Measurements from ENCODE around the gene STAT3. TPM values are rescaled to one million over a fixed set of nuclear protein-coding genes. Genes with fewer than 3 reads are reported as not detected.
A peak's percentile ranks its signal among the peaks of the same experiment; 100 is the strongest.
"Not testable (repeated sequence)": the region's sequence is repeated elsewhere in the genome, so short reads cannot be mapped to it uniquely, and the experiment has no call there.

The STAT3 gene
- total and polyA plus RNA-seq, 9 of the 15 experiments (the other 6 are each of a cell fraction or from before 2014, with no cell fraction given) = 90.0 to 179 (median 114) TPM

- H3K27me3 ChIP-seq (ENCODE audit: control insufficient read depth in 2 of 2, insufficient read depth in 2 of 2, low read length in 2 of 2); CTCF ChIA-PET (ENCODE audit: low intra/inter-chr PET ratio); BruUV-seq (replicated peaks); DNase-seq (ENCODE audit: extremely low read depth in 1 of 4, low spot score in 3 of 4); in situ Hi-C loops (cut with MboI); ATAC-seq; H3K9me1 ChIP-seq (ENCODE audit: control insufficient read depth, insufficient read depth, low read length); H2AFZ ChIP-seq (ENCODE audit: low read depth, low read length); H3K9me3 ChIP-seq (replicated peaks; ENCODE audit: control insufficient read depth, insufficient read depth, low read depth, low read length); FAIRE-seq; H4K20me1 ChIP-seq (replicated peaks; ENCODE audit: control insufficient read depth, insufficient read depth, low read length): not testable (repeated sequence)
- Histone ChIP-seq H3K4me1 (replicated peaks in 1 of 2; ENCODE audit: control insufficient read depth in 2 of 2, insufficient read depth in 2 of 2, low read length in 2 of 2) (peaks cover 83 to 92% of the 10 kb centered on the region in 2 experiments), H3K4me3 (peak overlapping the region; percentile 47; the same call in 1 of the 2 replicates), H3K4me2 (ENCODE audit: insufficient read depth, low read length) (peak overlapping the region; percentile 100), H3K27ac (ENCODE audit: extremely low read depth, low read depth, low read length) (peak overlapping the region; percentile 100), H3K36me3 (ENCODE audit: control insufficient read depth, insufficient read depth, low read length) (peaks cover 81% of the 10 kb centered on the region), H3K79me2 (ENCODE audit: control insufficient read depth, insufficient read depth, low read length) (peaks cover 76% of the 10 kb centered on the region), H3K9ac (ENCODE audit: insufficient read depth in 1 of 2, low read depth in 2 of 2, low read length in 2 of 2) (peak overlapping the region in 1 of 2 experiments; percentile 100; a peak in 2 of 4 replicates)
- TF ChIP-seq, protein P1, sequence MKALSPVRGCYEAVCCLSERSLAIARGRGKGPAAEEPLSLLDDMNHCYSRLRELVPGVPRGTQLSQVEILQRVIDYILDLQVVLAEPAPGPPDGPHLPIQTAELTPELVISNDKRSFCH (CRISPR knock-in tag; IDR thresholded peaks at IDR 0.05) = not testable (repeated sequence)
- TF ChIP-seq, protein P1 (tag; IDR thresholded peaks at IDR 0.05) = peak; percentile 28; the same call in 1 of the 2 replicates
- TF ChIP-seq DMBX1 (CRISPR knock-in tag; IDR thresholded peaks at IDR 0.05; ENCODE audit: borderline replicate concordance) (peak; percentile 87), ZNF311 (CRISPR knock-in tag; IDR thresholded peaks at IDR 0.05) (peak; percentile 71; the same call in 1 of the 2 replicates), ZNF584 (CRISPR knock-in tag; IDR thresholded peaks at IDR 0.05; ENCODE audit: low read depth) (0 out of 2 replicates have a peak, but pooled peaks have one; percentile 58), ELF4 (CRISPR knock-in tag; IDR thresholded peaks at IDR 0.05) (0 out of 2 replicates have a peak, but pooled peaks have one; percentile 7), MLLT1 (IDR thresholded peaks at IDR 0.05) (peak; percentile 75), TCF15 (CRISPR knock-in tag; IDR thresholded peaks at IDR 0.05) (peak; percentile 79; the same call in 1 of the 2 replicates), PTTG1 (tag; IDR thresholded peaks at IDR 0.05; ENCODE audit: low read depth) (peak; percentile 9; the same call in 1 of the 2 replicates), NFRKB (IDR thresholded peaks at IDR 0.05; ENCODE audit: low read depth) (peak; percentile 77), LARP7 (IDR thresholded peaks at IDR 0.05) (0 out of 2 replicates have a peak, but pooled peaks have one; percentile 25), ZNF79 (CRISPR knock-in tag; IDR thresholded peaks at IDR 0.05; ENCODE audit: low read depth) (0 out of 2 replicates have a peak, but pooled peaks have one; percentile 22)
- WGBS (ENCODE audit: insufficient coverage, low coverage, missing lambda C conversion rate) = 61% methylated on average over 5 of the region's 6 CpGs
- intact Hi-C loops (cut with micrococcal nuclease) = loop anchor here (5.0 to 10.0 kb wide), 2 partner anchors 93 to 296 kb away; partner anchors contain the start of gene NKIRAS2
- POLR2A ChIA-PET = interaction anchor here (0.6 to 2.5 kb wide), 8 partner anchors 8 to 1050 kb away, joined by 3 to 6 read pairs (median 4); no protein-coding TSS in a partner anchor
Measured at GRCh38 chr17:42317967-42318366, 70.3 kb downstream of the STAT3 start.
